ENCODE results near the gene LPCAT1. TPM values are rescaled to one million over a fixed set of nuclear protein-coding genes. Genes with fewer than 3 reads are reported as not detected.
A peak's percentile ranks its signal among the peaks of the same experiment; 100 is the strongest.

LPCAT1 gene
- total and polyA plus RNA-seq, 2 experiments from 2014 or later = 78.0 to 255 TPM

GRCh38 chr5:1445689-1446601 lies 77.8 kb downstream of the LPCAT1 start:
- H3K4me3 ChIP-seq = peak overlapping the region; percentile 72
- peak; percentile 34 for ATAC-seq

More at GRCh38 chr5:1445689-1446601, 77.8 kb downstream of the LPCAT1 start:
- H3K4me3 Mint-ChIP-seq = peak overlapping the region; percentile 59; the same call in 2 of the 3 replicates
- peak; percentile 27 for TF ChIP-seq EZH2phosphoT487 (IDR thresholded peaks at IDR 0.05; ENCODE audit: unreplicated experiment)
- no peak for TF ChIP-seq CREB1 (CRISPR knock-in tag; IDR thresholded peaks at IDR 0.05; ENCODE audit: low read depth)
- no peak for TF ChIP-seq ZNF462 (CRISPR knock-in tag; IDR thresholded peaks at IDR 0.05)
- TF ChIP-seq EZH2 (IDR thresholded peaks at IDR 0.05; ENCODE audit: low read depth, unreplicated experiment) = peak; percentile 81
- no peak for TF ChIP-seq NANOG (IDR thresholded peaks at IDR 0.05; ENCODE audit: borderline replicate concordance)
- H3K27ac ChIP-seq (ENCODE audit: low read depth) = no peak overlapping the region
- H3K27me3 ChIP-seq (ENCODE audit: insufficient read depth) = peaks cover 60% of the 10 kb centered on the region
- H3K36me3 ChIP-seq (ENCODE audit: insufficient read depth) = no peaks in the 10 kb centered on the region
- H3K4me1 ChIP-seq (ENCODE audit: insufficient read depth) = no peaks in the 10 kb centered on the region
- no peaks in the 10 kb centered on the region for H3F3A ChIP-seq (replicated peaks; ENCODE audit: low read depth)
- no peaks in the 10 kb centered on the region for H3K9me2 ChIP-seq (ENCODE audit: insufficient read depth)
- peak overlapping the region; percentile 80; the same call in 1 of the 2 replicates for H2AFZ ChIP-seq
- H3K4me1 Mint-ChIP-seq = 0 out of 3 replicates have a peak, but pooled peaks cover 4% of the 10 kb centered on the region
- H3K27ac Mint-ChIP-seq = no peak overlapping the region
- H3K79me2 ChIP-seq (replicated peaks; ENCODE audit: insufficient read depth) = no peaks in the 10 kb centered on the region
- peaks cover 6% of the 10 kb centered on the region for H4K20me1 ChIP-seq (replicated peaks; ENCODE audit: insufficient read depth)
- H3K9me3 Mint-ChIP-seq = peaks cover 3% of the 10 kb centered on the region; the same call in 2 of the 3 replicates
- H3K4me2 ChIP-seq = peak overlapping the region; percentile 88
- H3K27me3 Mint-ChIP-seq (ENCODE audit: insufficient read depth, low read depth, poor library complexity) = peaks cover 55% of the 10 kb centered on the region
- no peaks in the 10 kb centered on the region for H3K36me3 Mint-ChIP-seq (ENCODE audit: low read depth)
- peak; percentile 65 for DNase-seq (ENCODE audit: low spot score)

Data from GM23338 (cell line).